Mammary epithelial cell (primary cell): ENCODE data around the gene IKBKG.

Experiments
- EZH2 ChIP-seq: IDR thresholded peaks from 2 replicates; pipeline ENCODE4 v1.6.1; 2012; ENCODE audit warnings: low read length, inconsistent platforms, borderline replicate concordance
- TF ChIP-seq, protein P1 (sequence below), 2 donors: IDR thresholded peaks in 1 of 2; conservative IDR thresholded peaks in 1 of 2; 2 replicates each; pipeline ENCODE4 v1.5.1; 2011 to 2012; ENCODE audit warnings: inconsistent platforms in 2 of 2, low read length in 2 of 2, mild to moderate bottlenecking in 2 of 2, control low read depth in 1 of 2, low read depth in 1 of 2; ENCODE audit not compliant: insufficient read depth in 1 of 2; ENCODE audit errors: extremely low read depth in 1 of 2

DNA sequence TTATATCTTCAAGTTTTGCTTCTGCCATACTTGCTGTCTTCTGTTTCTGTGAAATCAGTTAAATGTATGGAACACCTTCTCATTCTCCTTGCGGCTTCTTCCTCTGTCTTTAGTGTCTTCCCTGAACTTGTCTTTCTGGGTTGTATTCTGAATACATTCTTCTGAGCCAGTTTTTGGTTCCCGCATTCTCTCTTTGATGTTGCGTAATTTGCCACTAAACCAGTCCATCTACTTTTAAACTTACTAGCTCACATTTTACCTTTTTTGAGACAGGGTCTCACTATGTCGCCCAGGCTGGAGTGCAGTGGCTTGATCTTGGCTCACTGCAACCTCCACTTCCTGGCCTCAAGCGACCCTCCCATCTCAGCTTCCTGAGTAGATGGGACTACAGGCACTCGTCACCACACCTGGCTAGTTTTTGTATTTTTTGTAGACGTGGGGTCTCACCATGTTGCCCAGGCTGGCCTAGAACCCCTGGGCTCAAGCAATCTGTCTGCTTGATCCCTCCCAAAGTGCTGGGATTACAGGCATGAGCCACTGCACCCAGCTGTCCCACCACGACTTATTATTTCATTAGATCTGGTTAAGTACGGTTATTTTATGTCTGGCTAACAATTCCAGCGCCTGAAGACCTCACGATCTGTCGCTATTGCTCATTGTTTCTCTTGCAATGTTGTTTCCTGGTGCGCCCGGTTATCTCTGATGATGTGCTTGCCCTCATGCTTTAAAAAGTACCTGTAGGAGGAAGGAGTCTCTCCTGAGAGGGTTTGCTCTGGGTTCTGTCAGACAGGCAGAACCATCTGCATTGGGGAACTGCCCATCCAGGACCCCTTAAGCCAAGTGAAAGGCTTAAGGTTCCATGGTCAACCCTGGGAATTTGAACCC lies 21.6 kb upstream of the IKBKG start:
- TF ChIP-seq, protein P1, sequence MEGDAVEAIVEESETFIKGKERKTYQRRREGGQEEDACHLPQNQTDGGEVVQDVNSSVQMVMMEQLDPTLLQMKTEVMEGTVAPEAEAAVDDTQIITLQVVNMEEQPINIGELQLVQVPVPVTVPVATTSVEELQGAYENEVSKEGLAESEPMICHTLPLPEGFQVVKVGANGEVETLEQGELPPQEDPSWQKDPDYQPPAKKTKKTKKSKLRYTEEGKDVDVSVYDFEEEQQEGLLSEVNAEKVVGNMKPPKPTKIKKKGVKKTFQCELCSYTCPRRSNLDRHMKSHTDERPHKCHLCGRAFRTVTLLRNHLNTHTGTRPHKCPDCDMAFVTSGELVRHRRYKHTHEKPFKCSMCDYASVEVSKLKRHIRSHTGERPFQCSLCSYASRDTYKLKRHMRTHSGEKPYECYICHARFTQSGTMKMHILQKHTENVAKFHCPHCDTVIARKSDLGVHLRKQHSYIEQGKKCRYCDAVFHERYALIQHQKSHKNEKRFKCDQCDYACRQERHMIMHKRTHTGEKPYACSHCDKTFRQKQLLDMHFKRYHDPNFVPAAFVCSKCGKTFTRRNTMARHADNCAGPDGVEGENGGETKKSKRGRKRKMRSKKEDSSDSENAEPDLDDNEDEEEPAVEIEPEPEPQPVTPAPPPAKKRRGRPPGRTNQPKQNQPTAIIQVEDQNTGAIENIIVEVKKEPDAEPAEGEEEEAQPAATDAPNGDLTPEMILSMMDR (conservative IDR thresholded peaks at IDR 0.05 in 1 of 2, IDR thresholded peaks at IDR 0.05 in 1 of 2; ENCODE audit: extremely low read depth in 1 of 2, insufficient read depth in 1 of 2, low read depth in 1 of 2, low read length in 2 of 2) = no peak
- no peak for TF ChIP-seq EZH2
